CD8-positive, alpha-beta memory T cell (primary cell): ENCODE data around the gene ARL17B. TPM values are rescaled to one million over a fixed set of nuclear protein-coding genes. Genes with fewer than 3 reads are reported as not detected.
"Not testable (repeated sequence)": the region's sequence is repeated elsewhere in the genome, so short reads cannot be mapped to it uniquely, and the experiment has no call there.

Experiments
- CTCF ChIA-PET: fragments of 350-600 bp; sonication (Branson Sonifier 250); formaldehyde crosslinking; loops from one replicate; lab custom pipeline; 2021; ENCODE audit warnings: antibody characterized with exemption; lab: Charles Lee
- POLR2A ChIA-PET: fragments of 350-600 bp; sonication (Branson Sonifier 250); formaldehyde crosslinking; loops from one replicate; lab custom pipeline; 2021; ENCODE audit warnings: antibody characterized with exemption; lab: Charles Lee
- DNase-seq, 5 donors: peaks; one replicate each; pipeline versions ENCODE4 v3.0.0 to v3.0.0-alpha.2; 2020 to 2022; ENCODE audit warnings: mixed read lengths in 1 of 5
- H3K27ac ChIP-seq: one replicate; pipeline ENCODE4 v1.7.0; 2013; ENCODE audit warnings: low read depth, mild to moderate bottlenecking, low read length, moderate library complexity
- H3K27me3 ChIP-seq: 2 replicates; pipeline ENCODE4 v1.7.0; 2013; ENCODE audit warnings: low read length, mild to moderate bottlenecking; ENCODE audit not compliant: insufficient read depth, poor library complexity, severe bottlenecking
- H3K36me3 ChIP-seq: 2 replicates; pipeline ENCODE4 v1.7.0; 2013; ENCODE audit warnings: mild to moderate bottlenecking, low read length, moderate library complexity; ENCODE audit not compliant: insufficient read depth
- H3K4me1 ChIP-seq: 2 replicates; pipeline ENCODE4 v1.7.0; 2013; ENCODE audit warnings: mild to moderate bottlenecking, low read length, moderate library complexity; ENCODE audit not compliant: insufficient read depth
- H3K4me3 ChIP-seq: 2 replicates; pipeline ENCODE4 v1.7.0; 2013; ENCODE audit warnings: mild to moderate bottlenecking, low read length
- H3K9me3 ChIP-seq: 2 replicates; pipeline ENCODE4 v1.7.0; 2013; ENCODE audit warnings: mild to moderate bottlenecking, low read length
- H3K27ac Mint-ChIP-seq, 8 donors: one replicate each; pipeline ENCODE4 v1.8.0; 2020 to 2021; ENCODE audit warnings: mixed read lengths in 8 of 8, mild to moderate bottlenecking in 6 of 8, inconsistent platforms in 3 of 8, moderate library complexity in 3 of 8
- H3K27me3 Mint-ChIP-seq, 2 donors: one replicate each; pipeline ENCODE4 v1.8.0; 2020 to 2021; ENCODE audit warnings: mixed read lengths in 2 of 2, mild to moderate bottlenecking in 1 of 2, moderate library complexity in 1 of 2
- H3K36me3 Mint-ChIP-seq, 3 donors: one replicate each; pipeline ENCODE4 v1.8.0; 2020 to 2021; ENCODE audit warnings: mixed read lengths in 3 of 3, inconsistent platforms in 1 of 3, mild to moderate bottlenecking in 1 of 3
- H3K4me1 Mint-ChIP-seq, 3 donors: one replicate each; pipeline ENCODE4 v1.8.0; 2020 to 2021; ENCODE audit warnings: mixed read lengths in 3 of 3, inconsistent platforms in 1 of 3, mild to moderate bottlenecking in 1 of 3
- H3K4me3 Mint-ChIP-seq, 7 donors: one replicate each; pipeline ENCODE4 v1.8.0; 2020 to 2021; ENCODE audit warnings: mixed read lengths in 7 of 7, mild to moderate bottlenecking in 6 of 7, moderate library complexity in 4 of 7, inconsistent platforms in 2 of 7
- H3K9me3 Mint-ChIP-seq, 5 donors: one replicate each; pipeline ENCODE4 v1.8.0; 2020 to 2022; ENCODE audit warnings: mixed read lengths in 5 of 5, mild to moderate bottlenecking in 3 of 5, moderate library complexity in 2 of 5, inconsistent platforms in 1 of 5
- polyA plus RNA-seq: library from polyadenylated mRNA; unstranded; fragments of 300-500 nt; fragmentation: Illumina TruSeq; gene quantifications from one replicate; pipeline ENCODE4 v1.2.3, GENCODE V29; 2021
- total RNA-seq, 2 experiments: library from RNA; stranded (reverse); gene quantifications; one replicate each; pipeline ENCODE4 v1.2.3, GENCODE V29; 2021

Gene ARL17B
- total and polyA plus RNA-seq, 3 experiments from 2014 or later = 11.5 to 25.8 (median 12.9) TPM

- H3K4me1 Mint-ChIP-seq, H3K27me3 ChIP-seq, H3K4me1 ChIP-seq, H3K4me3 ChIP-seq, H3K36me3 Mint-ChIP-seq, H3K36me3 ChIP-seq, H3K4me3 Mint-ChIP-seq, POLR2A ChIA-PET, H3K9me3 ChIP-seq, H3K9me3 Mint-ChIP-seq, DNase-seq, H3K27ac ChIP-seq, H3K27ac Mint-ChIP-seq, H3K27me3 Mint-ChIP-seq, CTCF ChIA-PET: not testable (repeated sequence)
These were observed 19.4 kb downstream of the ARL17B start for GRCh38 chr17:46342131-46342530.

GRCh38 chr17:46341220-46341619 lies 20.3 kb downstream of the ARL17B start:
- H3K27ac ChIP-seq, H3K4me1 ChIP-seq, H3K4me3 ChIP-seq, H3K9me3 Mint-ChIP-seq, H3K36me3 ChIP-seq, H3K4me3 Mint-ChIP-seq, POLR2A ChIA-PET, H3K27ac Mint-ChIP-seq, H3K9me3 ChIP-seq, H3K27me3 Mint-ChIP-seq, H3K27me3 ChIP-seq, H3K4me1 Mint-ChIP-seq, DNase-seq, CTCF ChIA-PET, H3K36me3 Mint-ChIP-seq: not testable (repeated sequence)

- H3K27me3 ChIP-seq, H3K36me3 Mint-ChIP-seq, CTCF ChIA-PET, POLR2A ChIA-PET, H3K4me3 ChIP-seq, H3K4me1 Mint-ChIP-seq, H3K27ac Mint-ChIP-seq, H3K9me3 Mint-ChIP-seq, H3K4me1 ChIP-seq, H3K36me3 ChIP-seq, DNase-seq, H3K27ac ChIP-seq, H3K9me3 ChIP-seq, H3K27me3 Mint-ChIP-seq, H3K4me3 Mint-ChIP-seq: not testable (repeated sequence)
These were observed 66.7 kb downstream of the ARL17B start, which contains the start of gene LRRC37A for GRCh38 chr17:46294831-46295230. Gene LRRC37A (plus strand): TSS chr17:46295131. CDS start chr17:46295134, 3 bp downstream.

- H3K9me3 ChIP-seq, H3K27me3 ChIP-seq, CTCF ChIA-PET, POLR2A ChIA-PET, H3K4me1 ChIP-seq, H3K9me3 Mint-ChIP-seq, H3K4me1 Mint-ChIP-seq, H3K4me3 ChIP-seq, H3K36me3 ChIP-seq, DNase-seq, H3K27ac ChIP-seq, H3K27me3 Mint-ChIP-seq, H3K36me3 Mint-ChIP-seq: not testable (repeated sequence)
- Mint-ChIP-seq H3K4me3 (peak overlapping the region in 1 of 7 donors; percentile 78), H3K27ac (peak overlapping the region in 3 of 8 donors; percentile 32 to 74 (median 44))
These were observed 69.9 kb downstream of the ARL17B start for GRCh38 chr17:46291618-46292017.

GRCh38 chr17:46290906-46291546 lies 70.5 kb downstream of the ARL17B start:
- H3K36me3 ChIP-seq, H3K9me3 ChIP-seq, H3K27me3 ChIP-seq, H3K4me3 ChIP-seq, H3K9me3 Mint-ChIP-seq, POLR2A ChIA-PET, H3K27ac ChIP-seq, H3K36me3 Mint-ChIP-seq, DNase-seq, H3K4me1 ChIP-seq, CTCF ChIA-PET, H3K27me3 Mint-ChIP-seq: not testable (repeated sequence)
- peak overlapping the region in 3 of 8 donors; percentile 32 to 74 (median 44) for H3K27ac Mint-ChIP-seq
- H3K4me1 Mint-ChIP-seq = peaks cover 0 to 11% (median 6%) of the 10 kb centered on the region in 3 donors
- peak overlapping the region in 1 of 7 donors; percentile 78 for H3K4me3 Mint-ChIP-seq

GRCh38 chr17:46287587-46287986 lies 74.0 kb downstream of the ARL17B start:
- H3K4me1 Mint-ChIP-seq = peaks cover 1 to 29% (median 12%) of the 10 kb centered on the region in 3 donors
- ChIA-PET CTCF (interaction anchor here (3.7 kb wide), 1 partner anchor 286 kb away, joined by 11 read pairs; no protein-coding TSS in a partner anchor), POLR2A (interaction anchor here (0.6 kb wide), 1 partner anchor 95 kb away, joined by 3 read pairs; the partner anchor contains the start of gene KANSL1)
- H3K9me3 Mint-ChIP-seq, H3K27ac Mint-ChIP-seq, H3K36me3 Mint-ChIP-seq, H3K27me3 Mint-ChIP-seq, H3K27me3 ChIP-seq, DNase-seq, H3K9me3 ChIP-seq, H3K36me3 ChIP-seq, H3K4me3 ChIP-seq, H3K27ac ChIP-seq, H3K4me3 Mint-ChIP-seq, H3K4me1 ChIP-seq: not testable (repeated sequence)

- H3K9me3 Mint-ChIP-seq, H3K4me1 ChIP-seq, H3K4me3 Mint-ChIP-seq, H3K27me3 ChIP-seq, H3K27ac ChIP-seq, H3K27me3 Mint-ChIP-seq, H3K36me3 Mint-ChIP-seq, H3K4me3 ChIP-seq, H3K9me3 ChIP-seq, POLR2A ChIA-PET, H3K36me3 ChIP-seq: not testable (repeated sequence)
- peaks cover 1 to 29% (median 12%) of the 10 kb centered on the region in 3 donors for H3K4me1 Mint-ChIP-seq
- CTCF ChIA-PET = interaction anchor here (0.7 to 3.7 kb wide), 5 partner anchors 9 to 286 kb away, joined by 3 to 11 read pairs (median 3); no protein-coding TSS in a partner anchor
- DNase-seq = peak; percentile 49 to 74 (median 60)
- peak overlapping the region in 3 of 8 donors; percentile 1 to 37 (median 1) for H3K27ac Mint-ChIP-seq
These were observed 74.8 kb downstream of the ARL17B start for GRCh38 chr17:46286764-46287221.

GRCh38 chr17:46285500-46285899 lies 76.1 kb downstream of the ARL17B start:
- H3K4me3 Mint-ChIP-seq, H3K27ac Mint-ChIP-seq, POLR2A ChIA-PET, H3K9me3 ChIP-seq, H3K9me3 Mint-ChIP-seq, H3K4me1 ChIP-seq, H3K36me3 Mint-ChIP-seq, H3K27me3 Mint-ChIP-seq, H3K27me3 ChIP-seq, H3K36me3 ChIP-seq, H3K4me3 ChIP-seq, H3K27ac ChIP-seq: not testable (repeated sequence)
- DNase-seq = peak in 1 of 5 donors; percentile 9
- peaks cover 1 to 24% (median 12%) of the 10 kb centered on the region in 3 donors for H3K4me1 Mint-ChIP-seq
- CTCF ChIA-PET = interaction anchor here (0.9 to 3.7 kb wide), 2 partner anchors 7 to 284 kb away, joined by 3 to 11 read pairs; no protein-coding TSS in a partner anchor
